Activated CD8-positive, alpha-beta memory T cell treated with anti-CD3 and anti-CD28 coated beads for 1 hour (primary cell): ENCODE data around the gene ZYG11A.

ENCODE experiments used
- DNase-seq, 2 donors: peaks; one replicate each; pipeline ENCODE4 v3.0.0-alpha.2; 2020; ENCODE audit warnings: low read depth in 1 of 2; ENCODE audit errors: extremely low read depth in 1 of 2

Gene ZYG11A

DNA sequence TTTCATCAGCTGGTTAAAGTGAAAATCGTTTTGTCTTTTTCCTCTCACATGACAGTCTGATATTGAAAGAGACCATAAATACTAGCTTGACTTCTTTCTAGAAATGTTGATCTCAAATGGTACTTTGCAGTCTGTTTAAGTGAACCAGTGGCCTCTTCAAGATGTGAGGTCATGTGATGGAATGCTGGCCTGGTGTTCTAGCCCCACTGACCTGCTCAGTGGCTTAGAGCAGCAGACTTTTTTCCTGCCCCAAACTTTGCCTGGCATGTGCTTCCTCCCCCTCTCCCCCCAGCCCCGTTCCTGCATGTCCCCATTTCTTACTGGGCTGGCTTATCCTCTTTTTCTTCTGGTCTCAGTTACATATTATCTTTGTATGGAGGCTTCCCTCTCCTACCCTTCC is 34.3 kb downstream of the ZYG11A start:
- DNase-seq = no peak

DNA sequence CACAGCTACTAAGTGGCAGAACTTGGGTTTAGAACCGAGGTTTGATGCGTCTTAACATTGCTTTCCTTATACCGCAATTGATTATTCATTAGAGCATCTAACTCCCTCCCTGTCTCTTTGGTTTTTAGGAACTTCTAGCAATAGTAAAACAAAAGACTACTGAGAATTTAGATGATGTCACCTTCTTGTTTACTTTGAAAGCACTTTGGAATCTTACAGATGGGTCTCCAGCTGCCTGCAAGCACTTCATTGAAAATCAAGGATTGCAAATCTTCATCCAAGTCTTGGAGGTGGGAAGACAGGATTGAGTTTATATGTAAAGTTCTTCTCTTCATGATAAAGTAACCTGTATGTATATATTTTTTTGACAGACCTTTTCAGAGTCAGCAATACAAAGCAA is 35.0 kb downstream of the ZYG11A start:
- no peak for DNase-seq

DNA sequence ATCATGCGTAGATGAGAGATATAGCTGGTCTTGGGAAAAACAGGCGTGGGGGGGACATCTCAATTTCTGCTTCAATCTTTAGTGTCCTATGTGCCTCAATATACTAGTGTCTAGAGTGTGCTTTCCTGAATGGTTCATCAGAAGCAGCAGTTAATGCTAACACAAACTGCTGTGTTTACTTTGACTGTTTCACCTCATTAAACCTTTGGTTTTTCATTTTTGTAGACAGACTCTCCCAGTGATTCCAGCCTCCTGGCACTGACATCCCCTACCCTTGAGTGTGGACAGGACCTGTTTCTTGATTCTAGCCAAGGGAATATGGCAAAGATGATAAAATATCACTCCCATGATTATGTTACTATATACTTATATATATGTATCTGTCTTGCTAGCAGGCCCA is 37.6 kb downstream of the ZYG11A start:
- no peak for DNase-seq

DNA sequence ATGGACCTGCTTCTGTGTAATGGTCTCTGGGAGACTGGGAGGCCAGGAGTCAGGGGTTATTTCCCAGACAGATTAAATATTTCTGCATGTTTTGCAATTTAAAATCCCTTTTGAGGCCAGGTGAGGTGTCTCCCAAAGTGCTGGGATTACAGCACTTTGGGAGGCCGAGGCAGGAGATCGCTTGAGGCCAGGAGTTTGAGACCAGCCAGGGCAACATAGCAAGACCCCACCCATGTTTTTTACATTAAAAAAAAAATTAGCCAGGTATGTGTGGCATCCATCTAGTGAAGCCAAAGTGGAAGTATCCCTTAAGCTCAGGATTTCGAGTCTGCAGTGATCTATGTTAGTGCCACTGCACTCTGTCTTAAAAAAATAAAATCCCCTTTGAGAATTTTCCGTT is 44.9 kb downstream of the ZYG11A start:
- no peak for DNase-seq

DNA sequence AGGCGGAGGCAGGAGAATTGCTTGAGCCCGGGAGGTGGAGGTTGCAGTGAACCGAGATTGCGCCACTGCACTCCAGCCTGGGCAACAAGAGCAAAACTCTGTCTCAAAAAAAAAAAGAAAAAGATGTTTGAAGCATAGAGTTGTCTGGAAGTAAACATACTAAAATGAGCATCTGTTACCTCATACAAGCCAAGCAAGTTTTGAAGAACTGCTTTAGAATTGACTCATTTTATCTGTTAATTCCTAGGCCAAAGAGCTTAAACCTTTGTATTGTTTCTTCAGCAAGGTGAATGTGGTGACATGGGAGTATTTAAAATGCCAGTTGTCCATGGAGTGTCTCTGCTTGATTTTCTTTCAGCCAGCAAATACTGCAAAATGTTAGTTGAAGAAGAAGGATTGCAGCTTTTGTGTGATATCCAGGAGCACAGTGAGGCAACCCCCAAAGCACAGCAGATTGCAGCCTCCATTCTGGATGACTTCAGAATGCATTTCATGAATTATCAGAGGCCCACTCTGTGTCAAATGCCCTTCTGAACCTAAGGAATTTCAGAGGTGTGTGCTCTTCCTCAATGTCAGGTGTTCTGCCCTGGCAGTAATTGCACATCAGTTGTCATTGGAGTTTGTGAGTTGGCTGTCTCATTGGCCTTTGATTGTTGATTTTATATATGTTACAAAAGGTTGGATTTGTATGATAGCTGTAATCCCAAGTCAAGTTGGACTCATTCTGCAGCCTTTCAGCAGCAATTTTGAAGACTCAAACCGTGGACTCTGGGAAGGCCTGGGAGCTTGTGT is 50.1 kb downstream of the ZYG11A start:
- DNase-seq = no peak

DNA sequence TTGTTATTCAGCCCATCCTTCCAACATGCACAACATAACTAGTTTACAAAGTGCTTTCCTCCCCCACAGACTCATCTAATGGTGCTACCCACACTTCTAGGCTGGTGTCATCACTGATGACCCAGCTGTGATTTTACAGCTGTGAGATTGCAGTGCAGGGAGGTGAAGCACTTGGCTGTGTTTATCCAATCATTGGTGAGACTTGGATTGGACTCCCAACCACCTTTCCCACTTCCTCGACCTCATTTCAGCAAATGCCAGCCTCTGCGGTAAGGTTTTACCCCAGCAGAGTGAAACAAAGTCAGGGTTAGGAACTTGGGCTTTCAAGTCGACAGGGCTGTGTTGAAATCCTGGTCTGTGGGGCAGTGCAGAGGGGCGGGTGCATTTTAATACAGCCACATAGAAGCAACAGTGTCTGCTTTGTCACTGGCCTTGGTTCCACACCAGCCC is 56.9 kb downstream of the ZYG11A start:
- DNase-seq = no peak

DNA sequence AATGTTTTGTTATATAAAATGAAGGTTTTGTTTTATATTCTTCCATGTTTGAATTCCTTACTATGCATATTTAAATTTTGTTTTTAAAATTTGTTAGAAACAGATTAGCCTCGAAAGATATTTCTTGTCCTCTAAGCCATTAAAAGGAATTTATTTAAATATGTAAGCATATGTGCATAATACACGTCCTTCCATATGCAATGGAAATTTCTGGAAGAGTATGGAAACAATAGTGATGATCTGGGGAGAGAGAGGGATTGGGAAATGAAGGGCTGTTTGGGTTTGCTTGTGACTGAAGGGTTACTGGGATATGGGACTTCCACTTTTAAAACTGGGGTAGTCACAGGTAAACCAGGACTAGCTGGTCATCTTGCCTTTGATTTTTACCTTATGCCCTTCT is 57.8 kb downstream of the ZYG11A start:
- DNase-seq = no peak

DNA sequence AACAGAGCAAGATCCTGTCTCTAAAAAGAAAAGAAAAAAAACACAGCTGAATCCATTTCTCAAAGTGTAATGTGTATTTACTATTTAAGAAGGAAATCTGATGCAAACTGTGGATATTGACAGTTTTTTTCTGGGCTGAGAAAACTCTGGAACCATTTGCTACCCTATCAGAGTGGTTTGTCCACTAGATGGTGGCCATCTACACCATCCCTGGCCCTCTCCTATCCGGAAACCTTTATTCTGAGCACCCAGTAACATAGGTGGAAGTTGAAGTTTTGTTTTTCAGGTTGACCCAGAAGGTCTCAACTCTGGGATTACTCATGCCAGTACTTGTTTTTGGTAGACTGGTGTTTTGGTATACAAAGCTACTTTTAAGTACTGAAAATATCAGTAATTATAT is 58.8 kb downstream of the ZYG11A start:
- no peak for DNase-seq

DNA sequence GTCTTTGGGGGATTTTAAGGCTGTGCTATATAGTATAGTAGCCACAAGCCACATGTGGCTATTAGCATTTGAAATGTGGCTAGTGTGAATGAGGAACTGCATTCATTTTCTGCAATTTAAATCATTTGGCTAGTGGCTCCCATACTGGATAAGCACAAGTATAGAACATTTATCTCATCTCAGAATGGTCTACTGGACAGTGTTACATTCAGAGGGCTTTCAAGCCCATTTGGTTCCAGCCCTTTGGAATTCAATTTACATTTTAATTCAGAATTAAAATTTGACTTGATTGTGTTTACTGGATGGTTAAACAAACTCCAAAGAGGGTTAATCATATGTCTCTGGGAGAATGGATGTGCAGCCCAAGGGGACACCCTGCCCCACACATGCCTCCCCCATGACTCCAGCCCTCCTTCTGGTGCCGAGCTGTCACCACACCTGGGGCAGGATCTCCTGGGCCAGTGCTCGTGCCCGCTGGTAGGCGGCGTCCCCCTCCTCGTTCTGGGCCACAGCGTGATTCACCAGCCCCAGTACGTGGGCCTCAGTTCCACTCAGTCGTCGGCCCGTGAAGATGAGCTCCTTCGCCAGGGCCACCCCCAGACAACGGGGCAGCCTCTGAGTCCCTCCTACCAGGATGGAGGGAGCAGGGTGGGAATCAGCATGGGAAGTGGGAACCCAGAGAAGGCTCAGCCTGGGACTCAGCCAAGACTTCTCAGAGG is 61.8 kb downstream of the ZYG11A start:
- DNase-seq = no peak

DNA sequence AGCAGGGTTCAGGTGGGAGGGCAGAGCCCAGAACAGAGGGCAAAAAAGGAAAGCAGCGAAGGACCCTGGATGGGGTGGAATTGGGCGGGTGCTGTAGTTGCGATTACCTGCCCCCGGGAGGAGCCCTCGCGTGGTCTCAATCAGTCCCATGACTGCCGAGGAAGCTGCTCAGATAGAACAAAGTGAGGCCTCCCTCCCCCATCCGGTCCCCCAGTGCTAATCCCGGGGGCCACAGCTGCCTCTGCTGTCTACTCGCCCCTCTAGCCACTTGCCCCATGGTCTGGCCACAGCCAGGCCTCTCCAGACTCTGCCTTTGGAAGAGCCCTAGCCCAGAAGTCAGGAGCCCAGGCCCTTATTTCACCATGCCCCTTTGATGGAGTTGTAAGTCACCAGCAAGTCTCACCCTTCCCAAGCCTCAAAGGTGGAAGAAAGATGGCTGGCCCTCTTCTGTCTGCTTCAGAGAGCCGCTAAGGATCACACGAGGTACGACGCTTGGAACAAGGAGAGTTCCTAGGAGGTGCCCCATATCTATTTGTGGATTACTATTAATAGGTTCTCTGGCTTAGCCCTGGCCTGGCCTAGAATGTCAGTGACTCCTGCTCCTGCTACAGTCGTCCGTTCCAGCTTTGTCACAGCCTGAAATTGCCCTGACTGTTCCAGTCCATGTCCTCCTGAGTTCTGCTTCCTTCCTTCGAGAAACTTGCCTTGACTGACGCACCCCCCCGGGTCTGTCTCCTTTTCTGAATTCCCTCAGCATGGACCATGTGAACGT is 62.6 kb downstream of the ZYG11A start:
- no peak for DNase-seq

DNA sequence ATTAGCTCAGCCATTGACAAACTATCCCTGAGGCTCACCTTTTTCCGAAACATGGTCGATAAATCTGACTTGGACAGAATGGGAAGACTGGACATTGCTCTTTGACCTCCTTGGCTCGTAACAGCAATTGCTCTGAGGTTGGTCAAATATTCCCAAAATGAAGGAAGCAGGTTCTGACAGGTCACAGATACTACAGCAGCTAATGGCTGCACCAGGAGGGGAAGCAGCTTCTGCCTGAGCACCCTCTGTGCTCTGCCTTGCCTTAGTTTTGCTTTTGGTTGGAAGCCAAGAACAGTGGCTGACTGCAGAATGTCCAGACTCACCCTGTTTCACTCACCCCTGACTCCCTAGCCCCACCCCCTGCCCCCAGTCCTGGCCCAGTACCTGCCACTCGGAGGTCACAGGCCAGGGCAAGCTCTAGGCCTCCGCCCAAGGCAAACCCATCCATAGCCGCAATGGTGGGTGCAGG is 63.6 kb downstream of the ZYG11A start:
- DNase-seq = no peak

DNA sequence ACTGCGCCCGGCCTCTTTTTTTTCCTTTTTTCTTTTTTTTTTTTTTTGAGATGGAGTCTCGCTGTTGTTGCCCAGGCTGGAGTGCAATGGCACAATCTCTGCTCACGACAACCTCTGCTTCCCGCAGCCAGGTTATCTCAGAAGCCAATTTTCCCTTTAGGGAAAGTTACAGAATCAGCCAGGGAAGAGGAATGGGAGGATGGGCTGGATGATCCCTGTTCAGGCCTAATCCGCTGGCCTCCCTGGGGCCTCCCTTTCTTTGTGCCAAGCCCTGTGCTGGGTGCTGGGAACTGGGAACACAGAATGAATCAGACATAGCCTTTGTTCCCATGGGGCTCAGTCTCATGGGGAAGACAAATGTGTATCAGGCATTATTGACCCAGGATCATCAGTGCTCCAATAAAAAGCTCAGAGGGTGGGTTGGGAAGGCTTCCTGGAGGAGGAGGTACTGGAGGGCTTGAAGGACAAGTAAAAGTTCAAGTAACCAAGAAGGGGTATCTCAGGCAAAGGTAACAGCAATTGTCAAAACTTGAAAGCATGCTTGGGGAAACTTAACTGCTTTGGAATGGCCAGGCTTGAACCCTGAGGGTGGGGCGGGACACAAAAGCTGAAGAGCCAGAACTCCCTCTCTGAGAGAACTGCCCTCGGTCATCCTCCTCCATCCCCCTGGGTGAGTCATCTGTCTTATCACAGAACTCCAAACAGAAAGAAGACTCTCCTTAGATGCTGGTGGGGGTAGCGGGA is 64.7 kb downstream of the ZYG11A start:
- no peak for DNase-seq

DNA sequence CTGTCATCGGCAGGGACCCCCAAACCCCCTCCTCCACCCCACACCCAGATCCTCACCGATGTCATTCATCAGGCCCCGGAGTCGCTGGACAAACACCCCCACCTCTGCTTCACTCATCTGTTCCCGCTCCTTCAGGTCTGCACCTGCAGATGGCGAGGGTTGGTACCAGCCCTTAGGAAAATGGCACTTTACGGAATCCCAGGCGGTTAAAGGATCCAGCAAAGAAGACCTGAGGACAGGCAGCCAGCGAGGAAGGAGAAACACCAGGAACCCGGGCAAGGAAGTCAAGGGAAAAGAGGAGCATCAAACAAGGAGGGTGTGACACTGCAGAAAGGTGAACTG is 65.2 kb downstream of the ZYG11A start:
- DNase-seq = no peak

DNA sequence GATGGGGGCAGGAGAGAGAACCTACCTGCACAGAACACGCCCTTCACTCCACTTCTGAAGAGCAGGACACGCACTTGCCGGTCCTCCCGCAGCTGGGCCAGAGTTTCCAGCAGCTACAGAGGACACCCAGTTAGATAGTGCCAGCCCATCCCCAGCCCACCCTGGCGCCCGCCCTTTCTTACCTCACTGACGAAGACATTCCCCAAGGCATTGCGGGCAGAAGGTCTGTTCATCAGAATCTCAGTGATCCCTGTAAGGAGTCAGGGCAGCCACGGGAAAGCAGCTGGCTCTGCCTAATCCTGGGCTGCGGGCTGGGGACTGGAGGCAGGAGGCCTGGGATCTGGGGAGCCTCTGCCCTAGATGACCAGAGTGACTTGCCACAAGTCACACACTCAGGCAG is 69.0 kb downstream of the ZYG11A start:
- DNase-seq = no peak

DNA sequence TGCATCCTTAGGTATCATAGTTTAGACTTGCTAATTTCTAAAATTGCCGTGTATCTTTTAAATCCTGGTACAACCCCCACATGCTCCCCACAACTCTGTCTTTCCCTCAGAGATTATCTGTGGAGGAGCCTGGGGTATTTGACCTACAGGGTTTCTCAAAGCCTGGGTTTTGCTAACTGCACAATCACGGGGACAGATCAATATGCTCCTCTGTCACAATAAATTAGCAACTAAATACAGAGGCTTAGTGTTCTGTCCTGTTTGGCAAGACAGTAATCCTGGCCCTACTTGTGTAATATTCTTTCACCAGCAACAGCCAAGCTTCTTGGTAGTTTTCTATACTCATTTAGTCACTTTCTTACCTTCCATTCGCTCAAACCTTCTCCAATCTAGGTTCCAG is 70.5 kb downstream of the ZYG11A start:
- DNase-seq = no peak

DNA sequence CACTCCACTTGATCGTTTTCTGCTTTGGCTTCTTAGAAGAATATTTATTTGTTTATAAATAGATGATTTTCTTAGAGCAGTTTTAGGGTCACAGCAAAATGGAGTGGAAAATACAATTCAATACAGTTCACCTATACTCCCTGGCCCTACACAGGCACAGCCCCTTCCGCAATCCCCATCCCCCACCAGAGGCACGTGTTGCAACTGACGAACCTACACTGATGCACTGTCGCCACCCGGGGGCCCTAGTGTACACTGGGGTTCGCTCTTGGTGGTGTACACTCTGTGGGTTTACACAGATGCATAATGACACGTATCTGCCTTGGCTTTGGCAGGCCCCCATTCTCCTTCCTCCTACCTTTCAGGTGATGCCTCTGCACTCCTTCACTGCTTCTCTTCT is 71.0 kb downstream of the ZYG11A start:
- DNase-seq = no peak

DNA sequence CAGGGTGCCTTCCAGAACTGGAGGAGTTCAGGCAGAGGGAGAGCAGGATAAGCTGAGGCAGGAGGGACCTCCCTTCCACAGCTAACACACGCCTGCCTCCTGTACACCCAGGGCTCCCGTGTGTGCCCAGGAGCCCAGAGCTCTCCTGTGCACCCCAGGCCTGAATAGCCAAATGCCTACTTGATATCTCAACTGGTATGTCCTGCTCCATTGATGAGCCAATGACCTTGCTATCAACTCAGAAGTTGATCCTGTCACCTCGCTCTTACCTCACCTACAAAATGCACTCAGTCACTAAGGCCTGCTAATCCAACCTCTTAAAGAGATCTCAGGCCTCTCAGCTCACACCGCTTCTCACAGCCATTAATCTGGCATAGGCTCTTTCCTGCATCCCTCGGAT is 71.9 kb downstream of the ZYG11A start:
- DNase-seq = no peak

DNA sequence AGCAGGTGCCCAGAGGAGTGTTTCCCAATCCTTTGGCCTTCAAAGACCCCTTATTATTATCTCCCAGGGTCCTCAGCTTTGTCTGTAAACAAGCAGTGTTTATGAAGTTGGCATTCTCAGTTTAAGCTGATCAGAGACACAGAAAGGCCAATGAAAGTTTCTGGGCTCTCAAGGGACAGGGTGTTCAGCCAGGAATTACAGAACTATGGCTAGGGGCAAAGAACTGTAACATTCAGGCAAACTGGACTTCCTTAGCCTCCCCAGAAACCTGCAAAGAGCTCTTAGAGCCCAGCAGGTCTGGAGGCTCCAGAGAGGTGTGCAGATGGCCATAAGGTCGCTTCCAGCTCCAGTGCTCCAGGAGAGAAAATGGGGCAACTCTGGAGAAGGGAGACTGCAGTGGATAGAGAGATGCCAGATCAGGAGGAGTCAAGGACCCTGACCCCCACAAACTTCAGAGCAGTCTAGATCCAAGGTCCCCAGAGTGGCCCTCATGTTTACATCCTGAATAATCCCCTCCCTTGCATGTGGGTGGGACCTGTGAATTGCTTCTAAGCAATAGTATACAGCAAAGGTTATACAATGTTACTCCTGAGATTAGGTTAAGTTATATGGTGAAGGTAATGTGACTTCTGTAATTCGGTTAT is 72.8 kb downstream of the ZYG11A start:
- DNase-seq = no peak

DNA sequence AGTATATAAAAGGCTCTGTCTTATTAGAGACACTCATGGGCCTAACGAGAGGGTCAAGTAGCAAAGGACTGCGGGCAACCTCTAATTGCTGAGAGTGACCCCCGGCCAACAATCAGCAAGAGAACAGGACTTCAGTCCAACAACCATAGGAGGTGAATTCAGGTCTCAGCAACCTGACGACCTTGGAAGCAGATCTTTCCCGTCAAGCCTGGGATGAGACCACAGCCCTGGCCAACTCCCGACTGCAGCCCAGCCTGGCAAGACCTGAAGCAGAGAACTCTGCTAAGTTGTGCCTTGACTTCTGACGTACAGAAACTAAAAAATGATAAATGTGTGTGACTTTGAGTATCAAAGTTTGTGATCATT is 73.3 kb downstream of the ZYG11A start:
- no peak for DNase-seq

DNA sequence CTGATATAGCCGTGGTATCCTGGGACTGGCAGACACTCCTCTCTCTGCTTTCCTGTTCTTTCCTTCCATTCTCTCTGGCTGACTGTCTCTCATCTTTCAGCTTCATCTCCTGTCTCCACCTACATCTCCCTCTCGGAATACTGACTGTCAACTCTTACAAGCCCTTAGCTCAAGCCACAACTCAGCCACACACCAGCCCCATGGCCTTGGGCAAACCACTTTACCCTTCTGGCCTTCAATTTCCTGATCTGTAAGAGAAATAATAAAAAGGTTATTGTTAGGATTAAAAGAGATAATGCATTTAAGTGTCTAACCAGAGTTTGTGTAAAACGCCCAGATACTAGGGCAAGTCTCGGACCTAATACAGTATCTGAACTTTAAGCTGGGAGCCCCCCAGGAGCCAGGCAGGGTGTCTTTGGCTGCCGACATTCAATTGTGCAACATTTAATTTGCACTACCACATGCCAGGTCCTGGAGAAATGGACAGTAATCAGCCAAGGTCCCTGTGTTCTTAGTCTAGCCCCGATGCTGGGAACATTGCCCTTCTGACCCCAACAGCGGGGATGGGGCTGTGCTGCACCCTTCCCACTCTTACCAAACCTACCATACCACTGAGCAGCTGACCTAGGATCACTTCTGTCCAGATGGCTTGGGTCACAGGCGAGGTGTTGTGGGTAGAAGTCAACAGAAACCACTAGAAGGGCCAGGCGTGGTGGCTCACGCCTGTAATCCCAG is 73.8 kb downstream of the ZYG11A start:
- no peak for DNase-seq
